ENCODE measurements around the gene C1orf21.

Gene C1orf21

DNA sequence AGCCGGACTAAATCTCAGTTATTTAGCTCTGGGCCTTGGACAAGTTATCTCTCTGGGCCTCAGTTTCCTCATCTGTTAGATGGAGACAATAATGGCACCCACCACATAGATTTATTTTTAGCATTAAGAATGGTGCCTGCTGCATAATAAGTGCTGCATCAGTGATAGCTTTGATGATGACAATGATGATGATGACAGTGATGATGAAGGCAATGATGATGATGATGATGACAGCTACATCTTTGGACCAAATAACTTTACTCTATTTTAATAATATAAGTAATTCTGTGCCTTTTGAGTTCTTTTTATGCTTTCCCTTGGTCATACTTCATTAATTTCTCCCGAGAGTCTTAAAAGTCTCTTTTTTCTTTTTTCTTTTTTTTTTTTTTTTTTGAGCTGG lies 143.4 kb downstream of the C1orf21 start:
- DNase-seq = no peak

DNA sequence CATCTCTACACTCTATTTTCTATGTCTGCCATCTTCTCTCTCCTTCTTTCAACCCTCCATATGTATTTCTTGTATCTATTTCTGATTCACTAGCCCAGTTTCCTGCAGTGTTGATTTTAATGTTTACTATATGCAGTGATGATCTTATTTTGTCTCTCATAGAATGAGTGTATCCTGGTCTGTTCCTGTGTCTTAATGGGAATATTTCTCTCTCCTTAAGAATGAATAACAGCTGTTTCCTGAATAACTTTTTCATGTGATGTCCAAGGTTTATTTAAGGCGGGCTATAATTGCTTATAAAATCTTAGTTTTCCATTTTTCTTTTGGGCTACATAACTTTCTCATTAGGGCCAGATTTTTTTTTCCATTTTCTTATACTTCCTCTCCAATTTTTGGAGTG lies 144.5 kb downstream of the C1orf21 start:
- DNase-seq = no peak

DNA sequence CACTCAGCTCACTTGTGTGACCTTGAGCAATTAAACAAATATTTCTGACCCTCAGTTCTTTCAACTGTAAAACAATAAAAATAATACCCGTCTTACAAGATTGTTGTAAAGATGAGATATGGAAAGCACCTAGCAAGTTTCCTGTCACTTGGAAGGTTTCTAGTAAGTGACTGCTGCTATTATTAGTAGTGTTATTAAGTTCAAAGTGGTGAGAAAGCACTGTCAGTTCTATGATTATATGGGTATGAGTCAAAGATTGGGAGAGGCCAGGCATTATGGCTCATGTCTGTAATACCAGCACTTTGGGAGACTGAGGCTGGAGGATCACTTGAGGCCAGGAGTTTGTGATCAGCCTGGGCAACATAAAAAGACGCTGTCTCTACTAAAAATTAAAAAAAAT lies 145.4 kb downstream of the C1orf21 start:
- no peak for DNase-seq

DNA sequence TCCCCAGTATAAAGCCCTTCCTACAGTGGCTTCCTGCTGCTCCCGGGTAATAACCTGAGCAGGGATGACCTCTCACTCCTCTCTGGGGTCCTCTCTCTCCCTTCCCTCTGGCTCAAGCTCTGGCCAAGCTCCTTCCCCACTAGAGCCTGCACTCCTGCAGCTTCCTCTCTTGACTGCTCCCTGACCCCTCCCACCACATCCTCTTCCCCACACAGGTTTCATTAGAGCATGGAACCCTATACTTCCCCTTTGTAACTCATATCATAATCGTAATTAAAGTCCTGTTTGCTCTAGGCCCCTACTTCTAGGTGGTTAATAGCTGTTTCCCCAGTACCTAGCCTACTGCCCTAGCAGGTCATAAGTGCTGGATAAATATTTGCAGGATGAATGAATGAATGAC lies 146.2 kb downstream of the C1orf21 start:
- no peak for DNase-seq

DNA sequence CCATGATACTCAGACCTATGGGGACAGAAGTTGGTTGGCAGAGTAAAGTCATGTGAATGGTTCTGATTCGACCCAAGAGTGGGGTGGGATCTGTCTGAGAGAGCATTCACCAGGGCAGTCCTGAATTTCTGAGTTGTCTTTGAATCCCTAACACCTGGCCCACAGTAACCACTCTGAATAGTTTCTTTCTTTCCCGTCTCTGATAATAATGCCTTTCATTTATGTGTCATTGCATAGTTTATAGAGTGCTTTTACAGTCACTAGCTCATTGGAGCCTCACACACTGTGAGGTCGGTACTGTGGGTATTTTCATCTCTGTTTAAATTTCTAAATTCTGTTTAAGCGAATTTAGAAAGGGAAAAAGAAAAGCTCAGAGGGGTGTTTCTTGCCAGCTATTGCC lies 147.1 kb downstream of the C1orf21 start:
- no peak for DNase-seq

DNA sequence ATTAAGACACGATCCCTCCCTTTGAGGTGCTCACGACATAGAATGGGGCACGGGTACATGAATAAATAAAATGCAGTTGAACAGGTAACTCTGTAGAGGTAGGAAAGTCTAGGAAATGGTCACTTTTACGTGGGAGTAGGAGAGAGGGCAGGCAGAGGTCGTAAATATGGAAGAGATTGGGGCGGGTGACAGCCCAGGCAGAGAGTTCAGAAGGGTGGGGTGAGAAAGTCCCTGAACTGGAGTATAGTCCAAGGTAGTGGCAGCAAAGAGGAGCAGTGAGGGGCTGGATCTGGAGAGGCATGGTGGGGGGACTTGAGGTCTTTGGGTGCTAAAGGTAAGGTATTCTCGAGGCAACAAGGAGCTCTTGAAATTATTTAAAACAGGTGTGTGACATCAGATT lies 147.9 kb downstream of the C1orf21 start:
- DNase-seq = no peak

DNA sequence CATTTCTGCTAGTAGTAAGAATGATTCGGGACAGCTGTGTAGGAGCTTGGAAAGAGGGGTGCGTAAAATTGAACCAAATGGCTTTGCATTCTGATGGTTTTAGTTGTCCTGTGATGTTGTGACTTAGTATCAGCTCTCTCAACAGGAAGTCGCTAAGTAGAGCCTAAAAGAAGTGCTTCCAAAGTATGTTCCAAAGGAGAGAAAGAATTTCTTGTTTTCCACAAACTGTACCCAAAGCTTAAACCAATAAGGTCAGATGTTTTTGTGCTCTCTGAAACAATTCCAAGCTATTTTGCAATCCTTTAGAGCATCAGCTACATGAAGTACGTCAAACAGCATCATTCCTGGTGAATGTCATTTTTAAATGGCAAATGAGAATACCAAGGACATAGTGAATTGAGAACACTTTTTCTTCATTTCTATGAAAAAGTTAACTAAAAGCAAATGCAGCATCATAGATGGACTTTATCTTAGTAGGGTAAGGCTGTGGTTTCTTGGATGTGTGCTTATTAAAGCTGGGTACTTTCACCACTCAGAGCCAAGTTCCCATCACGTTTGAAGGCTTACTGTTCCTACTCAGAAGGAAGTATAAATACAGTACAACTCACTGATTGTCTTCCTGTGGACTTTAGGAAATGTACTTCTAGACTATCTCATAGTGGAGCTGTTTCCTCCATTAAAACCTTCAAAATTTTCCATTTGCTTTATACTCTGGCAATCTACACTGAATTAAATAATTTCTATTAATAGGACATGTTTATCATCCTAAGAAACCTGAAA lies 148.6 kb downstream of the C1orf21 start:
- DNase-seq = no peak

DNA sequence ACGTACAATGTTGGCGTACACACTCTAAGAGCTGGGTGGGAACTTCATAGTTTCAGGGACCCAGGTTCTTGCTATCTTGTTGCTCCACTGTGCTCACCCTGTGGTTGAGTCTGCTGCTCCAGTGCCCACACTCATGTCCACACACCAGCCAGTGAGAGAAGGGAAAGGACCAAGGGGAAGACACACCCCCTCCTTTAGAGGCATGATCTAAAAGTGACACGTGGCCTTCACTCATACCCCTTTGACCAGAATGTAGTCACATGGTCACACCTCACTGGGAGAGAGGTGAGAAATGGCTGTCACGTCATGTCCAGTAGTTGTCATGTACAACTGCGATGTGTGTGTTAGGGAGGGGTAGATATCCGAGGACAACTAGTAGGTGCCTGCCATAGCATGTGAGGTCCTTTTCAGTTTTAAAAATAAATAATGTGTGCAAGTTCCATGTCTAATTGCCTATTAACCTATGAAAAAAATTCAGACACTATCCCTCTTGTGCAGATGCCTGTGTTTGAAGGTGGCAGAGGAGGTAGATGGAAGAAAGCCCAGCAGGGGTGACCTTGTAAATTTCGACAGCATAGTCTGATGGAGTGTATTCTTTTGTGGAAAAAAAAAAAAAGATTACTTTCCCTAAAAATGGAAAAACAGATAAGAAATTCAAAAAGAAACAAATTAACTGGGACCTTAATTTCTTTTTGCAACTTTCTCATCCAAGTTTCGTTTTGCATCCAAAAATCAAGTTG lies 149.6 kb downstream of the C1orf21 start:
- no peak for DNase-seq

DNA sequence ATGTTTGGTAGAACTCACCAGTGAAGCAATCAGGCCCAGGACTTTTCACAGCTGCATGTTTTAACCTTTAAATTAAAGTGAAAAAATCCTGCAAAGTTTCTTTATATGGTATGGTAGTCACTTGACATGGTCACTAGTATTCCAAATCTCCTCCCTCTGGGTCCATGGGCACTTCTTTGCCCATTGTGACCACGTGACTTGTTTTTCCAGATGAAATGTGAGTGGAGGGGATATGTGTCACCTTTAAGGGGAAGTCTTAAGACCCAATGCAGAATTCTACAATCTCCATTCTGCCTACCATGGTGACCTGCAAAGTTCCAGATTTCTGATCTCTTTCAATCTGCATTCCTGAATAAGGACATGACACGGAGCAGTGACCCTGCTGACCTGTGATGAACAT lies 152.8 kb downstream of the C1orf21 start:
- no peak for DNase-seq

DNA sequence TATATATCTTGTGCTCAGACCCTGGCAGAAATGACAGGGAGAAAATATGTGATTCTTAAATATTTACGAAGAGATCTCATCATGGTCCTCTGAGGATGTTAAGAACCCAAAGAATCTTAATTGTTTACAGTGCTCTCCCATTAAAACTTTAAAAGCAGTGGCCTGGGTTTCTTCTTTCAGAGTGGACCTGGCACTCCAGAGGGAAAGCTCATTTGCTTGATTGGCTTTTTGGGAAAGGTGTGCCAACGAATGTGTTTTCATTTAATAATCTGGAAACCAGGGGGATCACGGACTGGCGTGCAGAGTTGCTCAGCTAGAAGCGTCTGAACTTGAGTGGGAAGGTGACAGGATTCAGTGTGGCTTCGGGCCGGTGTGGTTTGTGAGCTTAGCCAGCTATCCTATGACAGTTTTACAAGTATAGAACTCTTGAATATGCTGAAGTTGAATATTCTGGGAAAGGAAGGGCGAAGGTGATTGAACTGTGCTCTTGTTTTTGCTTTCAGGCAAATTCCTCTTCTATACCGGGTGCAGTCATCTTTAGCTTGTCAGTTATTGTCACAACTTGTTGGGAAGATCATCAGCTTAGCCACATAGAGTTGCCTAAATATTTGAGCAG lies 154.8 kb downstream of the C1orf21 start:
- DNase-seq = no peak

DNA sequence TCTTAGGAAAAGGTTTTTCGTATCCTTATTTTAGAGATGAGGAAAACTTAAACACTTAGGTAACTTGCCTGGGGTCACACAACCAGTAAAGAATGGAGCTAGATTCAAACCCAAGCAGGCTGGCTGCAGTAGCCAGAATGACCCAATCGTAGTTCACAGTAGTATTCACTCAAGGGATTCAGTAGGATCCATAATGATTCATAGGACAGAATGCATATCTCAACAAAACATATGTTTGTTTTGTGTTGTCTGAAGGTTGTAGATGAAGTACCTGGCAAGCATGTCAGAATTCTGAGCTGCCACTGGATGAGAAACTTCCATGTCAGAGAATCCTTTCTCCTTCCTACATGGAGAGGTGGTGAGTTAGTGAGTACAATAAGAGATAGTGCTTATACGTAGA lies 155.5 kb downstream of the C1orf21 start:
- no peak for DNase-seq

DNA sequence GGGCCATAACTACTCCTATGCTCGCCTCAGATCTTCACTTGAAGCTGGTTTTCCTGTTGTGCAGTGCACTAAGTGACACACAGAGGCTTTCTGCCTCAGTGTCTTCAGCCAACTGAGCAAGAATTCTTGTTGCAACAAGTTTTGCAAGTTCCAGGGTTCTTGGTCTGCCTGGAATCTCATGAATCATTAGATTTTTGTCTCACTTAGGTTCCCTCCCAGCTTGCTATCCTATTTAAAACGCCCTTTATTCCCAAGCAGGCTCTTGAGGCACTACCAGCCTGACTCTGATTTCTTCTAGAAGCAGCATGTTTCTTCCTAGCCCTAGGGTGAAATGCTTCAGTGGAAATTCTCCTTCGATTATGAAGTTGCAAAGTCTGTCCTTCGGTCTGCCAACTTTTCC lies 158.8 kb downstream of the C1orf21 start:
- no peak for DNase-seq

DNA sequence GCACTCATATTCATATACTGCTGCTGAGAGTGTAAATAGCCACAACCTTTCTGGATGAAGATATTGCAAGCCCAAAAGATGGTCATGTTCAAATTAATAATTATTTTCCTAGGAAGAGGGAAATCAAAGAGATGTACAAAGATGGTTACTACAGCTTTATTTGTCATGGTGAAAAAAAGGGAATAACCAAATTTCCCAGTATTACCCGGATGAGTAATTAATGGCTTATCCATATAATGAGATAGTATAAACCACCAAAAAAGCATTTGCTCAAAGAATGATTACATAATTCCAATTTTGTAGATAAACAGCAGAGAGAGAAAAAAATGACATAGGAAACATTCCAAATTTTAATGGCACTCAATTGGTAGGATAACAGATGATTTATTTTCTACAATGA lies 165.6 kb downstream of the C1orf21 start:
- no peak for DNase-seq

DNA sequence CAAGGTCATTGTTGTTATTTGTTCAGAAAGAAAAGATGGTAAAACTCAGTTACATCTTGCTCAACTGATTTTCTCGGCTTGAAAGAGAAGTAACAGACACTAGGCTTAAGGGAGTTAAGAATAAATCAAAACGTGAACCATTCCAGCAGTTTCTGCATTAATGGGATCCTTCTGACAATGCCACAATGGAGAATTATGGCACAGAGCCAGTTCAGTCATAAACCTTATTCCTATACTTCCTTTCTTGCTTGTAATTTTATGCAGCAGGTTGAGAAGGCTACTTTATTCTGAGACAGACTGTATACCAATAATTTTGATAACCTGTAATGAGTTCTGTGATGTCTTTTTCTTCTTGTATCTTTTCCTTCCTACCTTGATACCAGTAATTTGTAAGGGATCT lies 167.0 kb downstream of the C1orf21 start:
- DNase-seq = no peak

DNA sequence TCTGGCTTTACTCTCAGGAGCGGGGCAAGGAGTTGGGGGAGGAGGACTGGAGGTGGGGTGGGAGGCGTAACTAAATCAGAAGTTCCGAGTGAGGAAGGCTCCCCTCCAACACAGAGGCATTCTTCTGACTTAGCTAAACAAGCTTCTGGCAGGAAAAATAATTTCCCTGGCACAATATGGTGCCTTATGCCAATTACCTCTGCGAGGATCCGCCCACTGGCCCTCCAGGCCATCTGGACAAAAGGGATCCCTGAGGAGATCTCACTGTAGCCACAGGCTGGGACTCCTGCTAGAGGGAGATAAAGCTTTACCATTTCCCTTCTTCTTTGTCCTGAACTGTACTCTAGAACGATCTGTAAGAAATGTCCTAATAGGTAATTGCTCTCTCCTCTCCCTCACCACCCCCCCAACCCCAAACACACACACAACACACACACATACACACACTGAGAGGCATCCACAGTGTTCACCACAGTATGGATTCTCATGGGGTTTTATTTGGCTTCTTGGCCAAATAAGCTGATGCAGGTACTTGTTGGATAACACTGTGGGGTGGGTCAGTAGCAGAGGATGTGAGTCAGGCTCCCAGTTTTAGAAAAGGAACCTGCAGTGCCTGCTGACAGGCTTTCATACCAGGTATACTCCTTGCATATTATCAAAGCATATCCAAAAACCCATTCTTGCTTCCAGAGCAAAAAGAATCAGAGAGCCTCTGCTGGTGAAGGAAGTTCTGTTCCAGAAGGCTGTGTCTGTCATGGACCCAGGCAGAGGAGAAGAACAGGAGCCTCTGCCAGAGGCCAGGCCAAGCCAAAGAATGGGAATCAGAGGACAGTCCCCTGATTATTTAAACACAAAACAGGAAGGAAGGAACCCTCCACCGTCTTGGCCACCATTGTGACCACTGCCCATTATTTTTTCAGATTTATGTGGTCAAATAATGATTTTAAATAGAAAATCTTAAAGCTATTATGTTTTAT lies 169.1 kb downstream of the C1orf21 start:
- DNase-seq = no peak

DNA sequence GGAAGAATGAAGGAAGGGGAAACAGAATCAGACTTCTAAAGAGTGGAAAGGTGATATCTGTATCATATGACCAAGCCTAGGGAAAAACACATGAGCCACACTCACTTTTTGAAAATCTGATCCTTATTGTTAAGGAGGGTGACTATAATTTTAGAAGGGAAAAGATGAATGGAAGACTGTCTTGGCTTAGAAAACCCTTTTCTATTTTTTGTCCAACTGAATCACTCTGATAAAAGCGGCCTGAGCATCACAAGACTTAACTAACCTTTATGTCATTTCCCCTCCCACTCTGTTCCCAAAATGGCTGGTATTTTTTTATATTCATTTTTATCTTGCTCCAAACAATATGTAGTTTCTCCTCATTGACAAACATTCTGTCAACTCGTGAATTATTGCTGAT lies 169.8 kb downstream of the C1orf21 start:
- DNase-seq = no peak

DNA sequence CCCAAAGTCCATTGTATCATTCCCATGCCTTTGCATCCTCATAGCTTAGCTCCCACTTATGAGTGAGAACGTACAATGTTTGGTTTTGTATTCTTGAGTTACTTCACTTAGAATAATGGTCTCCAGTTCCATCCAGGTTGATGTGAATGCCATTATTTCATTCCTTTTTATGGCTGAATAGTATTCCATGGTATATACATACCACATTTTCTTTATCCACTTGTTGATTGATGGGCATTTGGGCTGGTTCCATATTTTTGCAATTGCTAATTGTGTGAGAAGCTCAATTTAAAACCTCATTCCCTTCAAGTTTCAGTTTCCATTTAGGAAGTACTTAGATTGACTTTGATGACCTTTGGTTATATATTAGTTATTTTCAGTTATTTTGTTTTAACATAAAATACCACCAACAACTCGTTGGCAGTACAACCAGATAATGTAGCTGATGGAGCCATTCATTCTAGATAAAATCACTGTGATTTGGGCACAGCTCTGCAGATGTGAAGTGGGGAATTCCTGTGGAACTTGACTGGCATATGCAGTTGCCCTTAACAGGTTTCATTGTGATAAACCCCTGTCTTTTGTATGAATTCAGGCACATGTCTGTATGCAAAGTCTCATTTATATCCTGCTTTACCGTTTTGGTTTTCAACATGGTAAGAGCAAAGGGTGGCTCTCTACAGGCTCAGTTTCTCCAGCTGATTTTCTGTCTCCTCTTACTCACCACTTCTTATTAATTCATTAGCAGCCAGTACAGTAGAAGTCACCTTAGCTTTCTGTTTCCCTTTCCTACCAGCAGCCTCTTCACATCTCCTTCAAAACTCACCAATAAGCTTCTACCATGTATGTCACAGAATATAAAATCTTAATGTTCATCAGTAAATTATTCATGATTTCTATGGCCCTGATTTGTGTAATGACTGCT lies 170.9 kb downstream of the C1orf21 start:
- no peak for DNase-seq

DNA sequence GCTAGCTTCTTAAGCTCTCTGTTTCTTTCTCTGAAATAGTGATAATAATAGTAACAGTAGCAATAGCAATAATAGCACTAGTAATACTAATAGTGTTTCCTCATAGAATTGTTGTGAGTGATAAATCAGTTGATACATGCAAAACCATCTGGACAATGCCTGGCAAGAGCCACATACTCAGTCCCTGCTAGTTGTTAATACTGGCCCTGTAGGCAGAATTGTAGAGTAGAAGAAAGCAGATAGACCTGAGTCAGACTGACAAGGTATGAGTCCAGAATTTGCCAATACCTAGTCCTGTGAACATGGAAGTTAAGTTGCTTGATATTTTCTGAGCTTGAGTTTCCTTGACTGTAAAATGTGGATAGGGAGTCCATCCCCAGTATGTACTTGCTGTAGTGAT lies 171.9 kb downstream of the C1orf21 start:
- DNase-seq = no peak

DNA sequence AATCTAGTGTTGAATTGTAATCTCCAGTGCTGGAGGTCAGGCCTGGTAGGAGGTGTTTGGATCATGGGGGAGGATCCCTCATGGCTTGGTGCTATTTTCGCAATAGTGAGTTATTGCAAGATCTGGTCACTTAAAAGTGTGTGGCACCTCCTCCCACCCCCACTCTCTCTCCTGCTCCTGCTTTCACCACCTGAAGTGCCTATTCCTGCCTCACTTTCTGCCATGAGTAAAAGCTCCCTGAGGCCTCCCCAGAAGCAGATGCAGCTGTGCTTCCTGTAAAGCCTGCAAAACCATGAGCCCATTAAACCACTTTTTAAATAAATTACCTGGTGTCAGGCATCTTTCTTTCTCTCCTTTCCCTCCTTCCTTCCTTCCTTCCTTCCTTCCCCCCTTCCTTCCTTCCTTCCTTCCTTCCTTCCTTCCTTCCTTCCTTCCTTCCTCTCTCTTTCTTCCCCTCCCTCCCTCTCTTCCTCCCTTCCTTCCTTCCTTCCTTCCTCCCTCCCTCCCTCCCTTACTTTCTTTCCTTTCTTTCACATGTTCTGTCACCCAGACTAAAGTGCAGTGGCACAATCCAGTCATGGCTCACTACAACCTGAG lies 172.4 kb downstream of the C1orf21 start:
- DNase-seq = no peak

DNA sequence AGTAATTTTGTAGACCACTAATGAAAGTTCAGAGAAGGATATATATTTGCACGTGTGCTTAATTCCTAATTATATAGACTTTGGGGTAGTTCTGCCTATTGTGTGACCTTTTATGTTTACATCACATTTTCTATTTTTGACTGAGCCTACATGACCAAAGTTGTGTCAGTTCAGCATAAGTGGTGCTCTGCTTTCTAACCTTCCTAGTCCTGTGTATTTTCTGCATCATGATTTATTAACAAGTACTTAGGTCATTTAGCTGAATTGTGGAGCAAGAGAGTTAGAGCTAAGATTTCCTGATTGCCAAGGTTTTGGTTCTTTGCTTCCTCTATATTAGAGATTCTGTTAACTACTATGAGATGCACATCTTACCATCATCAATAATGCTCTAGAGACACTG lies 176.0 kb downstream of the C1orf21 start:
- DNase-seq = no peak

DNA sequence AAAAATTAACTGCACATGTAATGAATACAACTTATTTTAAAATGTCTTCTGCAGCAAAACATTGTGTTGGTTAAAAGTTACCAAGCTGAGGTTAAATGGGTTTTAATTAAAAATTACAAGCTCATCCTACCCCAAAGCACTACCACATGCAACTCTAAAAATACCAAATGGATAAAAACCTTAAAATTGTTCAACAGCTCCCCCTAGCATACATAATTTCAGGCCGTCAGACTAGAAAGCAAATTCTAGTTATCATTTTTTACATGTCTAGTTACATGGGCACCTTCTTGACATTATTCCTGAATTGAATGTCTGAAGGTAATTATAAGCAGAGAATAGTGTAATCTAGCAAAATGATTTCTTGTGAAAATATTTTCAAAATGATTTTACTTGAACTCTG lies 176.5 kb downstream of the C1orf21 start:
- DNase-seq = no peak

Data from retina (tissue), 1 donor.